Fibroblast of lung (primary cell): ENCODE data around the gene PDE10A. TPM values are rescaled to one million over a fixed set of nuclear protein-coding genes. Genes with fewer than 3 reads are reported as not detected.

Experiments used
- DNase-seq, 2 donors: peaks; one replicate each; pipeline versions ENCODE4 v3.0.0 to v3.0.0-alpha.2; 2010; ENCODE audit warnings: low read depth in 2 of 2
- H2AFZ ChIP-seq: 2 replicates; pipeline ENCODE4 v1.5.1; 2012; ENCODE audit warnings: low read length, control low read depth, inconsistent platforms
- H3K27ac ChIP-seq: 2 replicates; pipeline ENCODE4 v1.5.1; 2011; ENCODE audit warnings: low read length, control low read depth; ENCODE audit not compliant: insufficient read depth
- H3K27me3 ChIP-seq: 2 replicates; pipeline ENCODE4 v1.5.1; 2011; ENCODE audit warnings: mild to moderate bottlenecking, low read length; ENCODE audit not compliant: control insufficient read depth, insufficient read depth
- H3K36me3 ChIP-seq: 2 replicates; pipeline ENCODE4 v1.5.1; 2011; ENCODE audit warnings: low read length; ENCODE audit not compliant: control insufficient read depth, insufficient read depth
- H3K4me1 ChIP-seq: 2 replicates; pipeline ENCODE4 v1.5.1; 2011; ENCODE audit warnings: low read length; ENCODE audit not compliant: control insufficient read depth, insufficient read depth; ENCODE audit errors: extremely low read depth
- H3K4me2 ChIP-seq: 2 replicates; pipeline ENCODE4 v1.5.1; 2011; ENCODE audit warnings: low read length, control low read depth; ENCODE audit not compliant: insufficient read depth; ENCODE audit errors: extremely low read depth
- H3K4me3 ChIP-seq, 4 experiments: fragments of 200-600 bp in 1 of 4; sonication (generic) in 1 of 4; replicated peaks in 1 of 4; 2 replicates each; pipeline ENCODE4 v1.5.1; 2011 to 2016; ENCODE audit warnings: low read length in 4 of 4, low read depth in 3 of 4, mild to moderate bottlenecking in 3 of 4, control low read depth in 2 of 4, inconsistent platforms in 1 of 4, mixed read lengths in 1 of 4; ENCODE audit not compliant: insufficient read depth in 1 of 4; ENCODE audit errors: control extremely low read depth in 1 of 4
- H3K79me2 ChIP-seq: 2 replicates; pipeline ENCODE4 v1.5.1; 2012; ENCODE audit warnings: mild to moderate bottlenecking, low read length, inconsistent platforms; ENCODE audit not compliant: control insufficient read depth, insufficient read depth
- H3K9ac ChIP-seq: 2 replicates; pipeline ENCODE4 v1.5.1; 2011; ENCODE audit warnings: mild to moderate bottlenecking, low read length, control low read depth; ENCODE audit not compliant: insufficient read depth
- H3K9me3 ChIP-seq: 2 replicates; pipeline ENCODE4 v1.5.1; 2012; ENCODE audit warnings: low read depth, low read length; ENCODE audit not compliant: control insufficient read depth, insufficient read depth
- H4K20me1 ChIP-seq: 2 replicates; pipeline ENCODE4 v1.5.1; 2011; ENCODE audit warnings: low read length; ENCODE audit not compliant: control insufficient read depth, insufficient read depth; ENCODE audit errors: extremely low read depth
- CTCF ChIP-seq, 2 donors: IDR thresholded peaks in 1 of 2; conservative IDR thresholded peaks in 1 of 2; 1 replicate in 1 of 2; 2 replicates in 1 of 2; pipeline ENCODE4 v1.5.1; 2011 to 2012; ENCODE audit warnings: low read length in 2 of 2, control low read depth in 1 of 2, inconsistent platforms in 1 of 2, low read depth in 1 of 2, mild to moderate bottlenecking in 1 of 2
- EZH2 ChIP-seq: IDR thresholded peaks from 2 replicates; pipeline ENCODE4 v1.5.1; 2012; ENCODE audit warnings: low read length, control low read depth, mild to moderate bottlenecking; ENCODE audit errors: missing control alignments
- polyA plus RNA-seq, 2 donors: library from polyadenylated mRNA; depleted of rRNA in 1 of 2; stranded (reverse) in 1 of 2; unstranded in 1 of 2; fragments of >200 nt; gene quantifications; 2 replicates each; pipeline ENCODE4 v1.2.1, GENCODE V29; 2011 to 2012; ENCODE audit warnings: missing spikeins in 1 of 2
- total RNA-seq: library from RNA; depleted of rRNA; stranded (reverse); fragments of >200 nt; gene quantifications from 2 replicates; pipeline ENCODE4 v1.2.1, GENCODE V29; 2014

Gene PDE10A
- total and polyA plus RNA-seq, 2 donors (not counting 1 experiment from before 2014, with no cell fraction given), result under 0.01 to 0.19 TPM

GRCh38 chr6:165515963-165516624, 146.9 kb downstream of the PDE10A start:
- H3K79me2 ChIP-seq, result no peaks in the 10 kb centered on the region
- DNase-seq, result peak; percentile 40 to 42

DNA sequence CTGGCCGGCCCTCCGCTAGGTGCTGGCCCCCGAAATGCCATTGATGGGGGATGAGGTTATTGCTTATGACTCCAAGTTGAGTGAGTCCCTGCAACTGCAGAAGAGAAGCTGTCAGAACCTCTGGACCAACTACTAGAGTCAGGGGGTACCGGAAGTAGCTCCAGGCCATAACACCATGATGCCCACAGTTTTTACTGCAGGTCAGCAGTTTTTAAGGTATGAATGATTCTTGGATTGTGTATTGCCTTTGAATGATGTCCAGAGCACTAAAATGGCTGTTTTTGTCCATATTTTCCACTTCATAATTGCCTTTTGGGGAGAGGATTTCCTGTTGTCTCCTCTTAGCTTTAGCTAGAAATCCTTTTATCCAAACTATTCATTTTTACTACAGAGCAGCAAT, 148.4 kb downstream of the PDE10A start:
- H3K79me2 ChIP-seq, result no peaks in the 10 kb centered on the region
- H3K9me3 ChIP-seq, result no peaks in the 10 kb centered on the region
- no peaks in the 10 kb centered on the region for H3K4me1 ChIP-seq
- no peak overlapping the region for H2AFZ ChIP-seq
- no peak overlapping the region for H3K4me2 ChIP-seq
- TF ChIP-seq EZH2 (no peak), CTCF (conservative IDR thresholded peaks at IDR 0.05 in 1 of 2, IDR thresholded peaks at IDR 0.05 in 1 of 2; ENCODE audit: low read depth in 1 of 2, low read length in 2 of 2) (no peak)
- H3K27me3 ChIP-seq, result no peaks in the 10 kb centered on the region
- H3K9ac ChIP-seq, result no peak overlapping the region
- DNase-seq, result no peak
- H3K27ac ChIP-seq, result no peak overlapping the region
- H3K36me3 ChIP-seq, result no peaks in the 10 kb centered on the region
- H4K20me1 ChIP-seq, result no peaks in the 10 kb centered on the region
- no peak overlapping the region for H3K4me3 ChIP-seq

More at GRCh38 chr6:165515963-165516624, 146.9 kb downstream of the PDE10A start:
- H3K9me3 ChIP-seq, result no peaks in the 10 kb centered on the region
- H2AFZ ChIP-seq, result no peak overlapping the region
- H3K4me3 ChIP-seq, result no peak overlapping the region
- H4K20me1 ChIP-seq, result no peaks in the 10 kb centered on the region
- H3K4me1 ChIP-seq, result no peaks in the 10 kb centered on the region
- H3K27ac ChIP-seq, result no peak overlapping the region
- no peak overlapping the region for H3K9ac ChIP-seq
- TF ChIP-seq EZH2, result no peak
- TF ChIP-seq CTCF (conservative IDR thresholded peaks at IDR 0.05 in 1 of 2, IDR thresholded peaks at IDR 0.05 in 1 of 2; ENCODE audit: low read depth in 1 of 2, low read length in 2 of 2), result no peak
- H3K27me3 ChIP-seq, result no peaks in the 10 kb centered on the region
- no peak overlapping the region for H3K4me2 ChIP-seq
- no peaks in the 10 kb centered on the region for H3K36me3 ChIP-seq

- H3K9me3 ChIP-seq, result no peaks in the 10 kb centered on the region
- no peak overlapping the region for H3K4me3 ChIP-seq
- H4K20me1 ChIP-seq, result no peaks in the 10 kb centered on the region
- no peak overlapping the region for H3K9ac ChIP-seq
- no peak overlapping the region for H3K27ac ChIP-seq
- no peak for DNase-seq
- H3K27me3 ChIP-seq, result no peaks in the 10 kb centered on the region
- no peak overlapping the region for H2AFZ ChIP-seq
- H3K79me2 ChIP-seq, result no peaks in the 10 kb centered on the region
- TF ChIP-seq EZH2, result no peak
- TF ChIP-seq CTCF (conservative IDR thresholded peaks at IDR 0.05 in 1 of 2, IDR thresholded peaks at IDR 0.05 in 1 of 2; ENCODE audit: low read depth in 1 of 2, low read length in 2 of 2), result no peak
- H3K4me1 ChIP-seq, result no peaks in the 10 kb centered on the region
- no peaks in the 10 kb centered on the region for H3K36me3 ChIP-seq
- no peak overlapping the region for H3K4me2 ChIP-seq
These were observed 151.2 kb downstream of the PDE10A start for GRCh38 chr6:165511807-165512206.
